Measurements from ENCODE around the gene GALNTL6.

- TF ChIP-seq POLR2AphosphoS5 (IDR thresholded peaks at IDR 0.05): no peak
- no peak for TF ChIP-seq CTCF (IDR thresholded peaks at IDR 0.05)
These were observed 1204.6 kb downstream of the GALNTL6 start for GRCh38 chr4:173017802-173018201.
